Esophagus squamous epithelium (tissue), 5 donors: Measurements from ENCODE around the gene CDH2. TPM values are rescaled to one million over a fixed set of nuclear protein-coding genes. Genes with fewer than 3 reads are reported as not detected.

Experiments used
- DNase-seq: peaks from one replicate; lab custom pipeline; 2025; lab: John Stamatoyannopoulos, UW
- H3K27ac ChIP-seq, 4 donors: fragments of 200-600 bp; sonication (generic); one replicate each; pipeline ENCODE4 v1.5.1; 2016 to 2019; ENCODE audit warnings: mild to moderate bottlenecking in 1 of 4
- H3K27me3 ChIP-seq, 4 donors: fragments of 200-600 bp; sonication (generic); 1 replicate in 3 of 4; 2 replicates in 1 of 4; pipeline versions ENCODE4 v1.5.1 to v1.6.0; 2017 to 2021; ENCODE audit warnings: antibody characterized with exemption in 1 of 4
- H3K36me3 ChIP-seq, 3 donors: fragments of 200-600 bp; sonication (generic); one replicate each; pipeline ENCODE4 v1.5.1; 2016 to 2019
- H3K4me1 ChIP-seq, 3 donors: fragments of 200-600 bp; sonication (generic); one replicate each; pipeline ENCODE4 v1.5.1; 2017 to 2019
- H3K4me3 ChIP-seq, 4 donors: fragments of 200-600 bp; sonication (generic); 1 replicate in 3 of 4; 2 replicates in 1 of 4; pipeline ENCODE4 v1.5.1; 2016 to 2019; ENCODE audit warnings: mild to moderate bottlenecking in 2 of 4, moderate library complexity in 1 of 4
- H3K9me3 ChIP-seq, 3 donors: fragments of 200-600 bp; sonication (generic); one replicate each; pipeline ENCODE4 v1.5.1; 2016 to 2019
- POLR2A ChIP-seq, 4 donors: fragments of 450-650 bp; IDR thresholded peaks; one replicate each; pipeline ENCODE4 v1.6.1; 2017; ENCODE audit warnings: antibody characterized with exemption in 4 of 4, mild to moderate bottlenecking in 4 of 4, moderate library complexity in 3 of 4
- WGBS, 2 donors: methylation state at CpG; one replicate each; pipeline ENCODE4 v1.1.5; 2018; 5-methylcytosine and 5-hydroxymethylcytosine counted together
- intact Hi-C: fragments of 100-400 bp; cut with DNase I; formaldehyde crosslinking; loops from one replicate; pipeline ENCODE4 v1.15.0; 2022
- total RNA-seq, 4 donors: library from RNA; depleted of rRNA; stranded (reverse); fragments of >200 nt; gene quantifications; one replicate each; pipeline ENCODE4 v1.1.0, GENCODE V29; 2016
- TF ChIP-seq, protein P1 (sequence below), 6 experiments: fragments of 450-650 bp in 4 of 6; fragments of 200-600 bp in 2 of 6; sonication (generic) in 2 of 6; IDR thresholded peaks; one replicate each; pipeline ENCODE4 v1.5.1; 2016 to 2019; ENCODE audit warnings: antibody characterized with exemption in 6 of 6, mild to moderate bottlenecking in 4 of 6, moderate library complexity in 4 of 6
- donor health status: DM: yes; HTN: yes; CAD: no.

CDH2 gene
- total RNA-seq, 4 donors from 2014 or later, result 0.11 to 0.88 (median 0.28) TPM

DNA sequence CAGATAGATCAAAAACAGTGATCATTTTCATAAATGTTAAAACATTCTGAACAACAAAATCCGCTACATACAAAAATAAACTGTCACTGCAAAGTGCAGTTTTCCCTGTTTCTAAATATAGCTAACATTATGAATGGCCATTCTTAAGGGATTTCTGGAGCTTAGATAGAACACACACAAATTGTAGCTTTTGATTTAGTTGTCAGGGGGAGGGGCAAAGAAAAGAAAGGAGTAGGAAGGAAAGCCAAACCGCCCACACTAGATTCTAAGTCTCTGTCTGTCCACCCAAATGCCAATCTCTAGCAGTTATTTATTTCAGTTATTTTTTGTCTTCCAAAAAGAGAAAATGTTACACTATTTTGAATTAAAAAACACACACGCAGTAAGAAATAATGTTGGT is 182.4 kb downstream of the CDH2 start:
- intact Hi-C loops, result no loop called here
- no peak overlapping the region for H3K4me3 ChIP-seq
- WGBS, 2 donors, result 33 to 37% methylated on average over 3 of the region's 3 CpGs
- DNase-seq, result no peak
- TF ChIP-seq, protein P1, sequence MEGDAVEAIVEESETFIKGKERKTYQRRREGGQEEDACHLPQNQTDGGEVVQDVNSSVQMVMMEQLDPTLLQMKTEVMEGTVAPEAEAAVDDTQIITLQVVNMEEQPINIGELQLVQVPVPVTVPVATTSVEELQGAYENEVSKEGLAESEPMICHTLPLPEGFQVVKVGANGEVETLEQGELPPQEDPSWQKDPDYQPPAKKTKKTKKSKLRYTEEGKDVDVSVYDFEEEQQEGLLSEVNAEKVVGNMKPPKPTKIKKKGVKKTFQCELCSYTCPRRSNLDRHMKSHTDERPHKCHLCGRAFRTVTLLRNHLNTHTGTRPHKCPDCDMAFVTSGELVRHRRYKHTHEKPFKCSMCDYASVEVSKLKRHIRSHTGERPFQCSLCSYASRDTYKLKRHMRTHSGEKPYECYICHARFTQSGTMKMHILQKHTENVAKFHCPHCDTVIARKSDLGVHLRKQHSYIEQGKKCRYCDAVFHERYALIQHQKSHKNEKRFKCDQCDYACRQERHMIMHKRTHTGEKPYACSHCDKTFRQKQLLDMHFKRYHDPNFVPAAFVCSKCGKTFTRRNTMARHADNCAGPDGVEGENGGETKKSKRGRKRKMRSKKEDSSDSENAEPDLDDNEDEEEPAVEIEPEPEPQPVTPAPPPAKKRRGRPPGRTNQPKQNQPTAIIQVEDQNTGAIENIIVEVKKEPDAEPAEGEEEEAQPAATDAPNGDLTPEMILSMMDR (IDR thresholded peaks at IDR 0.05), result no peak
- no peak for TF ChIP-seq POLR2A (IDR thresholded peaks at IDR 0.05)
- no peak overlapping the region for H3K27ac ChIP-seq
- H3K36me3 ChIP-seq, result no peaks in the 10 kb centered on the region
- no peaks in the 10 kb centered on the region for H3K9me3 ChIP-seq
- H3K4me1 ChIP-seq, result no peaks in the 10 kb centered on the region
- H3K27me3 ChIP-seq, result no peaks in the 10 kb centered on the region

DNA sequence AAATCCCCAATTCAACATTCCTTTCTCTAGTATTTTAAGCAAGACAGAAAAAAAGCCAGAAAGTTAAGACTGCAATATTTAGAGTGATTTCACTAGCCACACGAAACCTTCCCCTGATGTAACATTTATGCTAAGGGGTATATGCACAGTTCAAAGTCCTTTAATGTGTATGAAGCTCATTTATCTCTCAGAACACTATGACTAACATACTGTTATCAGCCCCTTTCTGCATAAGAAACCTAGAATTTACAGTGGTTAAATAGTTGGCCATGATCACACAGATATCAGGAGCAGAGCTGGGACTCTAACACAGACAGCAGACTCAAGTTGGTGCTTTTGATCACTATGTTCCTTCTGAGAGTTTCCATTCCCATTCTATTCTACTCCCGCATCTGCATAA is 185.5 kb downstream of the CDH2 start:
- TF ChIP-seq, protein P1 (IDR thresholded peaks at IDR 0.05), result no peak
- no peak for TF ChIP-seq POLR2A (IDR thresholded peaks at IDR 0.05)
- 73 to 88% methylated on average over 2 of the region's 2 CpGs for WGBS, 2 donors
- no peak for DNase-seq
- H3K36me3 ChIP-seq, result no peaks in the 10 kb centered on the region
- intact Hi-C loops, result no loop called here
- H3K4me3 ChIP-seq, result no peak overlapping the region
- no peak overlapping the region for H3K27ac ChIP-seq
- no peaks in the 10 kb centered on the region for H3K9me3 ChIP-seq
- no peaks in the 10 kb centered on the region for H3K4me1 ChIP-seq
- H3K27me3 ChIP-seq, result no peaks in the 10 kb centered on the region

DNA sequence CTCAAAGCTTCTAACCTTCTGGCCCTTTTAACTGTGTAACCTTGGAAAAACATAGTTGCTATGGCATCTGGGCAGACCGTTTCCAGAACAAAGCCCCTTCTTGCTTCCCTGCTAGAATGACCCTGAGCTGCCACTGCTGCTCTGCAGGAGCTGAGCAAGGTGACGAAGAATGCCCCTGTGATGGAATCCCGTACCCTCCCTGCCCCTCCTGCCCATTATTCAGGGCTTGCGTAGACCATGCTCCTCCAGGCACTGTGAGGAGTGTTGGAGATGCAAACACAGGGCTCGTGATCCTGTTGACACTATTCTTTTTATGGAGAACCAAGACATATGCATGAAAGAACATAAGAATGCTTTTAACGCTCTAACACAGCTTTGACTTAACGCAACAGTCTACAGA is 191.1 kb downstream of the CDH2 start:
- Histone ChIP-seq H3K27ac (no peak overlapping the region), H3K9me3 (no peaks in the 10 kb centered on the region), H3K27me3 (no peaks in the 10 kb centered on the region), H3K4me1 (no peaks in the 10 kb centered on the region), H3K4me3 (no peak overlapping the region), H3K36me3 (no peaks in the 10 kb centered on the region)
- TF ChIP-seq POLR2A (IDR thresholded peaks at IDR 0.05), result no peak
- TF ChIP-seq, protein P1 (IDR thresholded peaks at IDR 0.05), result no peak
- WGBS, 2 donors, result 69 to 93% methylated on average over 4 to 7 of the region's 7 CpGs
- DNase-seq, result no peak
- intact Hi-C loops, result no loop called here

DNA sequence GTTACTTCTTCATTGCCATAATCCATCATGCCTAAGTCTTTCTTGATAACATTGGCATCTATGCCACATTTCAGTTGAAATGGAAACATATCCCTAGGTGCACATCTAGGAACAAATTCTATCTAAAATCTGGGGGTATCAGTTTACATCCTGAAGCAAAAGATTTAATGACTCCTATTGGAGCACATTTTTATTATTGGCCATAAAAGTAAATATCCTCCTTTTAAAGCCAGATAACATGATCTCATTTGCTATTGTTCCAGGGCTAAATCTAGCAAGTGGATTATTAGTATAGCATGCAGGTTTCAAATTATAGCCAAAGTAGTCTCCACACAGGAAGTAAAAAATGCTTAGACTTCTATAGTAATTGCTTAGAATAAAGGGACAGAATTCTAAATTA is 193.2 kb downstream of the CDH2 start:
- H3K9me3 ChIP-seq, result no peaks in the 10 kb centered on the region
- H3K4me1 ChIP-seq, result no peaks in the 10 kb centered on the region
- H3K36me3 ChIP-seq, result no peaks in the 10 kb centered on the region
- TF ChIP-seq, protein P1 (IDR thresholded peaks at IDR 0.05), result no peak
- no peak for TF ChIP-seq POLR2A (IDR thresholded peaks at IDR 0.05)
- no peak overlapping the region for H3K27ac ChIP-seq
- H3K4me3 ChIP-seq, result no peak overlapping the region
- no peak for DNase-seq
- intact Hi-C loops, result no loop called here
- no peaks in the 10 kb centered on the region for H3K27me3 ChIP-seq

DNA sequence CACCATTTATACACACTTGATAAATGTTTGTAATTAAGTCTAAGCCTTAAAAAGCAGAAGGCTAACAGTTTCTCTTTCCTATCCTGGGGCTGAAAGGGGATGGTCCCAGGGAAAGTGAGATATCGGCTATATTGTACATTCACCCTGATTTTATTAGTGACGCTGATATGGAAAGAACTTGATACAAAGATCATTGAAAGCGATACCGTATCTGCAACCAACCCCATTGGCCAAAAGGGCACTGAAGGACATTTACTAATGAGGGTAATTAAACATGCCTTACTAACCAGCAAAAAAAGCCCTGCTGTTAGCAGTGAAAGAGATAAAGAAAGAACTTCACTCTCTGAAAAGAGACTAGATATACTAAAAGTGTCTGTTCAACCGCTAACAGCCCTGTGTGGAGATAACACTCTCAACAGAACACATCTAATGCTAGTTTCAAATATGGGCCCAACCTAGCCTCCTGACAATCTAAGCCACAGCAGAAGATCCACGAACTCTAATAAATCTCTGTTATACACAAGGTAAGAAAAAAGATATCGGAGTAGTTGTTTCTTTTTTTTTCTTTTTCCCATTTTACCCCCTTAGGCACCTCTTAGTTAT is 200.0 kb downstream of the CDH2 start:
- 84 to 86% methylated on average over 7 of the region's 7 CpGs for WGBS, 2 donors
- H3K27me3 ChIP-seq, result no peaks in the 10 kb centered on the region
- intact Hi-C loops, result no loop called here

More for the DNA sequence above, 200.0 kb downstream of the CDH2 start:
- Histone ChIP-seq H3K36me3 (no peaks in the 10 kb centered on the region), H3K27ac (no peak overlapping the region), H3K4me3 (no peak overlapping the region), H3K4me1 (no peaks in the 10 kb centered on the region), H3K9me3 (no peaks in the 10 kb centered on the region)
- DNase-seq, result no peak
- TF ChIP-seq POLR2A (IDR thresholded peaks at IDR 0.05), result no peak
- TF ChIP-seq, protein P1 (IDR thresholded peaks at IDR 0.05), result no peak
